GM23338 (cell line): ENCODE data around the gene MTERF4. TPM values are rescaled to one million over a fixed set of nuclear protein-coding genes. Genes with fewer than 3 reads are reported as not detected.

Experiments used
- ATAC-seq: fragments of 200-7000 bp; cut with Tn5 transposase; 3 replicates; pipeline ENCODE4 v1.9.1; 2020
- DNase-seq: peaks from one replicate; pipeline ENCODE4 v3.0.0-alpha.2; 2015; ENCODE audit warnings: low spot score
- H2AFZ ChIP-seq: fragments of 200-600 bp; sonication (generic); 2 replicates; pipeline ENCODE4 v1.8.0; 2016; ENCODE audit warnings: antibody characterized with exemption, mild to moderate bottlenecking, moderate library complexity
- H3F3A ChIP-seq: fragments of 200-600 bp; sonication (generic); replicated peaks from 2 replicates; pipeline ENCODE4 v1.8.0; 2017; ENCODE audit warnings: antibody characterized with exemption, mixed run types, low read depth
- H3K27ac ChIP-seq: fragments of 200-600 bp; sonication (generic); 2 replicates; pipeline ENCODE4 v1.6.1; 2016; ENCODE audit warnings: low read depth
- H3K27me3 ChIP-seq: fragments of 200-600 bp; sonication (generic); 2 replicates; pipeline ENCODE4 v1.8.0; 2016; ENCODE audit warnings: mild to moderate bottlenecking, mixed run types, moderate library complexity; ENCODE audit not compliant: insufficient read depth
- H3K36me3 ChIP-seq: fragments of 200-600 bp; sonication (generic); 2 replicates; pipeline ENCODE4 v1.8.0; 2016; ENCODE audit warnings: mild to moderate bottlenecking; ENCODE audit not compliant: insufficient read depth
- H3K4me1 ChIP-seq: fragments of 200-600 bp; sonication (generic); 2 replicates; pipeline ENCODE4 v1.8.0; 2016; ENCODE audit warnings: mild to moderate bottlenecking, moderate library complexity; ENCODE audit not compliant: insufficient read depth
- H3K4me2 ChIP-seq: fragments of 200-600 bp; sonication (generic); 2 replicates; pipeline ENCODE4 v1.7.1; 2017; ENCODE audit warnings: mixed run types
- H3K4me3 ChIP-seq: fragments of 200-600 bp; sonication (generic); 2 replicates; pipeline ENCODE4 v1.6.1; 2016; ENCODE audit warnings: mixed run types
- H3K79me2 ChIP-seq: fragments of 200-600 bp; sonication (generic); replicated peaks from 2 replicates; pipeline ENCODE4 v1.8.0; 2017; ENCODE audit warnings: mild to moderate bottlenecking; ENCODE audit not compliant: insufficient read depth
- H3K9me2 ChIP-seq: fragments of 200-600 bp; sonication (generic); 2 replicates; pipeline ENCODE4 v1.8.0; 2017; ENCODE audit not compliant: insufficient read depth
- H4K20me1 ChIP-seq: fragments of 200-600 bp; sonication (generic); replicated peaks from 2 replicates; pipeline ENCODE4 v1.8.0; 2017; ENCODE audit warnings: mild to moderate bottlenecking; ENCODE audit not compliant: insufficient read depth
- H3K27ac Mint-ChIP-seq: 2 replicates; pipeline ENCODE4 v1.8.0; 2020; ENCODE audit warnings: inconsistent platforms, mild to moderate bottlenecking, moderate library complexity, mixed read lengths
- H3K27me3 Mint-ChIP-seq: 3 replicates; pipeline ENCODE4 v1.8.0; 2022; ENCODE audit warnings: low read depth, mild to moderate bottlenecking, moderate library complexity, mixed read lengths, inconsistent platforms; ENCODE audit not compliant: insufficient read depth, poor library complexity
- H3K36me3 Mint-ChIP-seq: 3 replicates; pipeline ENCODE4 v1.8.0; 2021; ENCODE audit warnings: low read depth, mild to moderate bottlenecking, inconsistent platforms, moderate library complexity, mixed read lengths
- H3K4me1 Mint-ChIP-seq: 3 replicates; pipeline ENCODE4 v1.8.0; 2020; ENCODE audit warnings: mild to moderate bottlenecking, inconsistent platforms, mixed read lengths
- H3K4me3 Mint-ChIP-seq: 3 replicates; pipeline ENCODE4 v1.8.0; 2021; ENCODE audit warnings: moderate library complexity, mild to moderate bottlenecking, inconsistent platforms, mixed read lengths
- H3K9me3 Mint-ChIP-seq: 3 replicates; pipeline ENCODE4 v1.8.0; 2020; ENCODE audit warnings: moderate library complexity, mild to moderate bottlenecking, inconsistent platforms, mixed read lengths
- CREB1 ChIP-seq: fragments of 250-450 bp; sonication (Bioruptor Pico); IDR thresholded peaks from 2 replicates; pipeline ENCODE4 v1.5.0; 2020; ENCODE audit warnings: low read depth, mild to moderate bottlenecking, moderate library complexity
- CTCF ChIP-seq, 2 experiments: fragments of 200-600 bp in 1 of 2; sonication (generic) in 1 of 2; conservative IDR thresholded peaks; 2 replicates each; pipeline versions ENCODE4 v1.5.1 to v1.6.1; 2016 to 2017; ENCODE audit warnings: antibody characterized with exemption in 2 of 2, low read depth in 2 of 2, mild to moderate bottlenecking in 2 of 2, moderate library complexity in 1 of 2
- ETS1 ChIP-seq: IDR thresholded peaks from 2 replicates; pipeline ENCODE4 v1.6.1; 2016; ENCODE audit warnings: antibody characterized with exemption
- EZH2 ChIP-seq: fragments of 200-600 bp; sonication (generic); IDR thresholded peaks from one replicate; pipeline ENCODE4 v1.8.0; 2017; ENCODE audit warnings: antibody characterized with exemption, mild to moderate bottlenecking, low read depth; ENCODE audit not compliant: unreplicated experiment
- EZH2phosphoT487 ChIP-seq: fragments of 200-600 bp; sonication (generic); IDR thresholded peaks from one replicate; pipeline ENCODE4 v1.8.1; 2018; ENCODE audit warnings: antibody characterized with exemption; ENCODE audit not compliant: unreplicated experiment
- JUNB ChIP-seq: IDR thresholded peaks from one replicate; pipeline ENCODE4 v1.6.1; 2016; ENCODE audit warnings: antibody characterized with exemption; ENCODE audit not compliant: unreplicated experiment
- NANOG ChIP-seq: IDR thresholded peaks from 2 replicates; pipeline ENCODE4 v1.6.1; 2016; ENCODE audit warnings: antibody characterized with exemption, borderline replicate concordance
- POLR2AphosphoS5 ChIP-seq: IDR thresholded peaks from 2 replicates; pipeline ENCODE4 v1.6.1; 2016; ENCODE audit warnings: antibody characterized with exemption, low read depth
- REST ChIP-seq: IDR thresholded peaks from one replicate; pipeline ENCODE4 v1.6.1; 2018; ENCODE audit warnings: antibody characterized with exemption; ENCODE audit not compliant: unreplicated experiment
- STAT1 ChIP-seq: IDR thresholded peaks from one replicate; pipeline ENCODE4 v1.6.1; 2016; ENCODE audit warnings: antibody characterized with exemption; ENCODE audit not compliant: unreplicated experiment
- ZNF114 ChIP-seq: fragments of 250-450 bp; sonication (Bioruptor Pico); IDR thresholded peaks from 2 replicates; pipeline ENCODE4 v1.5.0; 2020; ENCODE audit warnings: mild to moderate bottlenecking, moderate library complexity
- ZNF331 ChIP-seq: fragments of 250-450 bp; sonication (Bioruptor Pico); IDR thresholded peaks from 2 replicates; pipeline ENCODE4 v1.5.0; 2020; ENCODE audit warnings: low read depth, mild to moderate bottlenecking, moderate library complexity
- ZNF462 ChIP-seq: fragments of 250-450 bp; sonication (Bioruptor Pico); IDR thresholded peaks from 2 replicates; pipeline ENCODE4 v1.5.0; 2020; ENCODE audit warnings: mild to moderate bottlenecking, moderate library complexity
- polyA plus RNA-seq: library from polyadenylated mRNA; unstranded; fragments of >200 nt; fragmentation: Nextera tagmentation; extraction: Ambion mirVana; gene quantifications from 2 replicates; pipeline ENCODE4 v1.2.1, GENCODE V29; 2016
- total RNA-seq: library from RNA; depleted of rRNA; stranded (reverse); fragments of >200 nt; shearing (Covaris generic); gene quantifications from 2 replicates; pipeline ENCODE4 v1.2.3, GENCODE V29; 2014

The MTERF4 gene
- total and polyA plus RNA-seq, 2 experiments from 2014 or later: 15.3 to 63.6 TPM

GRCh38 chr2:241126201-241126611, 24.1 kb upstream of the MTERF4 start:
- H3K4me1 Mint-ChIP-seq: no peaks in the 10 kb centered on the region

More at GRCh38 chr2:241126201-241126611, 24.1 kb upstream of the MTERF4 start:
- Histone ChIP-seq H3K27me3 (no peaks in the 10 kb centered on the region), H3K4me2 (no peak overlapping the region), H3K9me2 (no peaks in the 10 kb centered on the region), H3K36me3 (peaks cover under 1% of the 10 kb centered on the region; the same call in 1 of the 2 replicates), H3K79me2 (no peaks in the 10 kb centered on the region), H2AFZ (no peak overlapping the region), H3K4me3 (no peak overlapping the region), H3K27ac (no peak overlapping the region), H3F3A (no peaks in the 10 kb centered on the region), H4K20me1 (no peaks in the 10 kb centered on the region), H3K4me1 (no peaks in the 10 kb centered on the region)
- Mint-ChIP-seq H3K27me3 (no peaks in the 10 kb centered on the region), H3K36me3 (peaks cover 26% of the 10 kb centered on the region), H3K27ac (no peak overlapping the region), H3K9me3 (no peaks in the 10 kb centered on the region), H3K4me3 (no peak overlapping the region)
- TF ChIP-seq STAT1 (no peak), ZNF331 (CRISPR knock-in tag) (no peak), ZNF114 (CRISPR knock-in tag) (no peak), REST (no peak), ETS1 (no peak), CREB1 (CRISPR knock-in tag) (no peak), EZH2phosphoT487 (no peak), NANOG (no peak), CTCF (conservative IDR thresholded peaks at IDR 0.05; ENCODE audit: low read depth in 2 of 2) (no peak), EZH2 (no peak), POLR2AphosphoS5 (no peak), ZNF462 (no peak), JUNB (no peak)
- DNase-seq (no peak), ATAC-seq (no peak)
